Fibroblast of the conjunctiva (primary cell): ENCODE results near the gene KATNAL1.

Source experiments
- DNase-seq: peaks from one replicate; pipeline ENCODE4 v3.0.0-alpha.2; 2010; ENCODE audit warnings: low read depth

KATNAL1 gene

GRCh38 chr13:30307194-30307970 is at the start of gene KATNAL1:
Gene KATNAL1 (minus strand): TSS chr13:30307551. CDS start chr13:30283777, 23,774 bp downstream.
- no peak for DNase-seq

GRCh38 chr13:30355839-30356238 is 48.5 kb upstream of the KATNAL1 start:
- DNase-seq = no peak

DNA sequence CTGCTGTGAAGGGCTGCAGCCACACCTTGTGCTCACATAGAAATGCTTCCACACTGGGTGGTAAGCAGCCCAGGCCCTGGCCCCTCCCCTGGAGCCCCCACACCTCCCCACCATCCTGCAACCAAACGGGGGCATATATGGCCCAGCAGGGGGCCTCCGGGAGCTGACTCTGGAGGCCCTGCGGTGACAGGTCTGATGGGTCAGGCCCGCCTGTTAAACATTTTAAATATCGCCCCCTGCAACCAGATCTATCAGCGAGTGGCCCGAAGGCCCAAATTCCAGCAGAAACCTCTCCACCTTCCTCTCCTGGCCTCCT is 48.0 kb upstream of the KATNAL1 start:
- no peak for DNase-seq

DNA sequence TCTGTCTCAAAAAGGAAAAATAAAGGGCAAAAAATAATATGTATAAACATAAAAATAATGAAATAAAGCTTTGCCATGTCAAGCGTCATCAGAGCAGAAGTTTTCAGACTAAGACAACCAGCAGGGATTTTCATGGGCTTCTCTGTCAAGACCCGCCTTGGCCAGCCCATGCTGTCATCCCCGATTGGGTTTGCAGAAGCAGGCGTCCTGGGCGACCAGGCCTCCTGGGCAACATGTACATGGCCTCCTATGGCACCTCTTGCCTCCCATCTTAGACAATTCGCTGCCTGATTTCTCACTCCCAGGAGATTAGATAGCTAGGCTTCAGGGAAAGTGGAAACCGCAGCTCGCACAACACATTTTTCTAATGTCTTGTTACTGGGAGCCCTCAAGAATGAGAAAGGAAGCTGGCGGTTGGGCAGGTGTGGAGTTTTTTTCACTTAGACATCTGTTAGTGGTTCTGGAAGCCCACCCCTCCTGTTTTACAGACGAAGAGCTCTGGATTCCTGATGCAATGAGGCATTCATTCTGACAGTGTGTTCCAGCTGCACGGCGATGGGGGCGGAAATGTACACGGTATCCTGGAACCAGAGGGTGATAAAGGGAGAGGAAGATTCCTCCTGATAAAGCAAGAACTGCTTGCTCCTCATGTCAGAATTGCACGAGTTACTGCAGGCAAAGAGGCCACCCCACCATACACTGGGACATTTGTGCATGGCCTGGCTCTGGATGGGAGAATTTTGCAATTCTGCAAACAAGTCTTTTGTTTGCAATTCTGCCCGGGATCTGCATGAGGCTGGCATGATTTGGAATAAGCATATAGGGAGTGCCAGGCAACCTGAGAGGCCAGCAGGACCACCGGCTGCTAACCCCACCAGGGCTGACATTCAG is 47.4 kb upstream of the KATNAL1 start:
- no peak for DNase-seq

DNA sequence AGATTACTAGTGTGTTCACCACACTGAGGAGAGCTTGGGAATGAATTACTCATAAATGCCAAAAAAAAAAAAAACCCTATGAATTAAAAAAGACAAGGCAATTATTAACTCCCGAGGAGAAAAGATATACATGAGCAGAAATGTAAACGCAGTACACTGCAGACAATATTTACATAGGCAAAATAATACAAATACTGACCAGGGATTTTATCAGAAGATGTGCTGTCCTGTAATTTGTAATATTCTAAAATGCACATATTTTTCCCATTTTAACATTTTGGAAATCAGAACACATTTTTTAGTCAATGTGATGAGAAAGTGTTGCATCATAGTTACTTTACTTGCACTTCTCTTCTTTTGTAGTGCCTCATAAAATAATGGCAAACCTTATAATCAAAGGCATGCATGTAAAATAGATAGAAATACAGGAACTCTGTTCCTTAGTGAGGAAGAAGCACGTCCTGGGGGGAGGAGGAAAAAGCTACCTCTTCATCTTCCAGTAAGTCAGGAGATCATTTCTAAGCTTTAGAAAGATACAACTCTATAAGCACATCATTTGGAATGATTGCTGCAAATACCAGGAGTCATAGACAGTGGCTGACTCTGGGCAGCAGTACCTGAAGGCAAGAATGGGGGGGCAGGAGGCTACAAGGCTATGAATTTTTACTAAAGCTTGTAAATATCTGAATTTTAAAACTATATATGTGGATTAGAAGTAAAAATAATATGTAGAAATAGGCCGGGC is 46.3 kb upstream of the KATNAL1 start:
- DNase-seq = no peak

- DNase-seq = no peak
Measured at GRCh38 chr13:30353060-30353459, 45.7 kb upstream of the KATNAL1 start.

DNA sequence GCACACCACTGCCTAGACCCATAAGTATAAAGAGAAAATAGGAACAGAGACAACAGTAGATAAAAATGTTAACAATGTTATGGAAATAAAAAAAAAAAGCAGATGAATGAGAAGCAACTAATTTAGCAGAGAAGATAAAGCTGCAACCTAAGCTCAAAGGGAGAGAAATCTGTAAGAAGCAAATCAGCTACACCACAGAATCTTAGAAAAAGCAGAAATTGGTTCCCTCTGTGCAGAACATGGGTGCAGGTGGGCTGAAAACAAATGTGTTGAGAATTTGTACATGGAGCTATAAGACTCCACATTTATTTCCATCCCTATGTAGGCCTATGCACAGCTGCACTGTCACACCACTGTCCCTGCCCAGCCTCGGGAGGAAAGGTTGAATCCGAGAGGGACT is 44.8 kb upstream of the KATNAL1 start:
- DNase-seq = no peak

DNA sequence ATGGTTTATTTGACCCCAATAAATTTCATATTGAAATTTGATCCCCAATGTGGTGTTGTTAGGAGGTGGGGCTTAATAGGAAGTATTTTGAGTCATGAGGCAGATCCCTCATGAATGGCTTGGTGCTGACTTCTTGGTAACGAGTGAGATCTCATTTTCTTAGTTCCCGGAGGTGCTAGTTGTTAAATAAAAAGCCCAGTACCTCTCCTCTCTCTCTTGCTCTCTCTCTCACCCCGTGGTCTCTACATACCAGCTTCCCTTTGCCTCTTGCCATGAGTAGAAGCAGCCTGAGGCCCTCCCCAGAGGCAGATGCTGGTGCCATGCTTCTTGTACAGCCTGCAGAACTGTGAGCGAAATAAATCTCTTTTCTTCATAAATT is 39.4 kb upstream of the KATNAL1 start:
- no peak for DNase-seq

DNA sequence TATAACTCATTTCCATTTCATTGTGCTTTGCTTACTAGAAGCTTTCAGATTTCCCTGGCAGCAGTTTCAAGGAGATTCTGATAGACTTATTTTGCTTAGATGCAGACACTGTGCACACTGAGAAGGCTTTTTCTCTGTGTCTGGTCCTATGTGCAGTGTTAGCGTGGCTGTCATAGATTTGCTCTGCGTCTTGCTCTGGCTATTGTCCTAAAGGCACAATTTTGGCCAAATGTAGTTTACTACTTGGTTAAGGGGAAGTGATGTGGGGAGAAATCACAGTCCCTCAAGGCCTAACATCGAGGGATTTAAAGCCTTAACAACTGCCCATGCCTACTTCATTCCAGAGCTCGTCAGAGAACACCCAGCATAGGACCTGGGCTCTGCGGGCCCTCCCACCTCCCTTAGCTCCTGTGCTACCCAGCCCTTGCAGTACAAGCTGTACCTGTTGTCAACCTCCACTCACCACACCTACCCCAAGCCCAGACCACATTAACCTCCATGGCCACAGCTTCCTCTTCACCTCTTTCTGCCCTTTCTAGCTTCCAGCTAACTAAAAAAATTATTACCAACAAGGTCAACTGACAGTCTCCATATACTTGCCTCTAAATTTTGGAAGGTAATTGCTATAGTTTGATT is 38.9 kb upstream of the KATNAL1 start:
- DNase-seq = no peak

GRCh38 chr13:30345426-30346100 is 38.2 kb upstream of the KATNAL1 start:
- no peak for DNase-seq

DNA sequence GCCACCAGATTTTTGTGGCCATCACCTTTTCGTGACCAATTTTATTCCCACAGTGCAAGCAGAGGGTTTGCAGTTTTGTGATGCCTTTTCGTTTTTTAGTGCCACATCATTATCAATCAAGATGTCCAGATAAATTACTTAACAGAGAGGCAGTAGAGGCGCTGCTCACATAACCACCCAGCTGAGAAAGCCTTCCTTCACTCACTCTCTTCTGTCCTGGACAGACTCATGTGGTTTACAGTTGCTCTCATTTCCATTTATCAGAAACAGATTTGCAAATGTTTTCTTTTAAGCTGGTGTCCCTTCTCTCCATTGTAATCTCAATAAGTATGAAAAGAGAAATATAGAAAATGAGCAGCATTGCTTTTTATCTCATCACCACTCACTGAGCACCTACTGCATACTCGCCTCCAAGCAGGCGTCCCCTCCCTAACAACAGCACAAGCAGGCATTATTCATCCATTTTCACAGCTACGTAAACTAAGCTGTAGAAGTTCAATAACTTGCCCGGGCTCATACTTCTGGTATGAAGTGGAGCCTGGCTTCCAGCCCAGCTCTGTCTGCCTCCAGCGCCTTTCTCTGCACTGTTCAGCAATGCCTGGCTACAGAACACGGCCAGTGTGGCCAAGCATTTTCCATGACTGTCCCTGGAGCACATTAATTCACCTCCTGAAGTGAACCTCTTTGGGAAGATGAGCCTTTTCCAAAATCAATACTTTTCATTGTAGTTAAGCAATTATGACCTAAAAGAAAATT is 34.6 kb upstream of the KATNAL1 start:
- peak; percentile 88 for DNase-seq

DNA sequence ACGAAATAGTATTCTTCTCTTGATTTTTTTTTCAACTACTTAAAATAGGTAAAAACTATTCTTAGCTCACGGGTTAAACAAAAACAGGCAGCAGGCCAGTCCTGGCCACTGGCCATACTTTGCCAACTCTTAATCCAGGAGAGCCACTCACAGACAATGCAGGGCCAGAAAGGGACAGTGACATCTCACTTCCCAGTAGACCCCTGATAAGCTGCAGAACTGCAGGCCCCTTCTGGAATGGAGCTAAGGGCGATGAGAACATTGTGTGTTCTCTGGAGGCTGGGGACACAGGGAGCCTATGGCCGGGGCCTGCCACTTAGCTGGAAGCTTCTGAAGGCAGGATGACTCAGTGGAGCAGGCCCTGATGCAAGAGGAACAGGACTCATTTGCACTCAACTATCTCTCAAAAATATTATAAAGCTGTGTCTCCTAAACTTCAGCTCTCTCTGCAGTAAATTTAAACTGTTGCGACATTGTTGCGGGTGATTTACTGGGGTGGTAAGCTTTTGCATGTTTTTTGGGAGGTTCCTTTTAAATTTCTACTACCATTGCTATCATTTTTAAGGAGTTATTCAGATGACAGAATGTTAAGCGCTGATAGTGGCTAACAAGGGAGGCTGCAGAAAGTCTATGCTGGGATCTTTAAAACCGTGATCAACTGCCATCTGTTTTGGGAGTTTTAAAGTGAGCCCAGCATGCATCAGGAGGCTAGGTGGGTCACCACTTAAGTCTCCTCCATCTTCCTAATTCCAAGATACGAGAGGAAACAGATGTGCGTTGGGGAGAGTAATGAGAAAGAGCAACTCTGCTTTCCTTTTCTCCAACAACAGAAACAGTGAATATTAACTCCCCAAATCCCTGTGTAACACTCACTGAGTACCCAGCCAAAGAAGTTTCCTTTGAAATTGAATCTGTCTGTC is 33.2 kb upstream of the KATNAL1 start:
- peak; percentile 73 for DNase-seq

DNA sequence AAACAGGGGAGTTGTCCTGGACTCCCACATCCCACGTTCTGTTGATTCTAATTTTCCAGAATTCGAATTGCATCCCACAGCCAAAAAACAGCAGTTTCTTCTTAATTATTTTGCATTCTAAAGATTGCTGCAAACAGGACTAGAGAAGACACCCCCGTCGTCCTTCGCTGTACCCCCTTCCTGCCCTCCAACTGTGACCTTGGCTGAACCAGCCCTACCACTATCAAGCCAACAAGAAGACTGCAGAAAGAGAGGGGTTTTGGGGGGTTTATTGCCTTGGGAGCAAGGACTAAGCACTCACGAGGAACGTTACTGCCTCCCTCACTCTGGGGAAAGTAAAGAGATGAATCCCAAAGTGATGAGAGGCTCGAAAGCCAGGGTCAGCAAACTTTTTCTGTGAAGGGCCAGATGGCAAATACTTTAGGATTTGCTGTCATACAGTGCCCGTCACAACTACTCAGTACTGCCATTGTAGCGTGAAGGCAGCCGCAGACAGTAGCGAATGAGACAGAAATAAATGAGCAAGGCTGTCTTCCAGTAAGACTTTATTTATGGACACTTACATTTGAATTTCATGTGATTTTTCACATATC is 32.5 kb upstream of the KATNAL1 start:
- DNase-seq = no peak

DNA sequence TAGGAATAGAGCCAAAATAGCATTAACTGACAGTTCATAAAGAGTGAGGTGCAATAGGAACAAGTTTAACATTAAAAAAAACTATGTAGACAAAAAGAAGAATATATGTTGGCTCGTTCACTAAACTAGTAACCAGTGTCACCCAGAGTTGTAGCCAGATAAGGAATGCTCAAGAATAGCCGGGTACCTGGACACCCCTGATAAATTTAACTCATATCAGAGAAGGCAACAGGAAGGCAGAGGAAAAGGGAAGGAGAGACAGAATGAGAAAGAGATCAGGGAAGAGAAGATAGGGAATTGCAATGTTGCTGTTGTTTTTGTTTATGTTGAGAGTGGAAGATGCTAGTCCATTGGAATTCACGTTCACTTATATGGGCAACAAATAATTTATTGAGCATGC is 31.6 kb upstream of the KATNAL1 start:
- no peak for DNase-seq

GRCh38 chr13:30338331-30338851 is 31.0 kb upstream of the KATNAL1 start:
- no peak for DNase-seq

- DNase-seq = no peak
Measured at GRCh38 chr13:30337061-30337610, 29.8 kb upstream of the KATNAL1 start.

- no peak for DNase-seq
Measured at GRCh38 chr13:30334663-30335386, 27.5 kb upstream of the KATNAL1 start.

- no peak for DNase-seq
Measured at GRCh38 chr13:30333616-30334015, 26.3 kb upstream of the KATNAL1 start.
